Chondrocyte (in vitro differentiated cells): ENCODE results near the gene NTF3. TPM values are rescaled to one million over a fixed set of nuclear protein-coding genes. Genes with fewer than 3 reads are reported as not detected.

Experiments
- DNase-seq: peaks from one replicate; pipeline ENCODE4 v3.0.0; 2021; ENCODE audit warnings: mixed read lengths, low spot score
- H3K27ac Mint-ChIP-seq: one replicate; pipeline ENCODE4 v1.8.0; 2021; ENCODE audit warnings: mild to moderate bottlenecking, moderate library complexity, mixed read lengths; ENCODE audit not compliant: unreplicated experiment
- H3K27me3 Mint-ChIP-seq: 2 replicates; pipeline ENCODE4 v1.8.0; 2021; ENCODE audit warnings: low read depth, mixed read lengths
- H3K36me3 Mint-ChIP-seq: 2 replicates; pipeline ENCODE4 v1.8.0; 2021; ENCODE audit warnings: low read depth, mixed read lengths
- H3K4me1 Mint-ChIP-seq: 2 replicates; pipeline ENCODE4 v1.8.0; 2021; ENCODE audit warnings: low read depth, mild to moderate bottlenecking, mixed read lengths
- H3K4me3 Mint-ChIP-seq: one replicate; pipeline ENCODE4 v1.8.0; 2021; ENCODE audit warnings: mild to moderate bottlenecking, moderate library complexity, mixed read lengths; ENCODE audit not compliant: unreplicated experiment
- H3K9me3 Mint-ChIP-seq: 2 replicates; pipeline ENCODE4 v1.8.0; 2021; ENCODE audit warnings: low read depth, mixed read lengths
- total RNA-seq: library from RNA; stranded (reverse); gene quantifications from 3 replicates; pipeline ENCODE4 v1.2.1, GENCODE V29; 2021
- TF ChIP-seq, protein P1 (sequence below): fragments of 200-600 bp; sonication (generic); IDR thresholded peaks from 2 replicates; pipeline ENCODE4 v1.5.0; 2021; ENCODE audit warnings: antibody characterized with exemption, mild to moderate bottlenecking, moderate library complexity

The NTF3 gene
- total RNA-seq, 1 donor from 2014 or later, result 2.5 TPM

DNA sequence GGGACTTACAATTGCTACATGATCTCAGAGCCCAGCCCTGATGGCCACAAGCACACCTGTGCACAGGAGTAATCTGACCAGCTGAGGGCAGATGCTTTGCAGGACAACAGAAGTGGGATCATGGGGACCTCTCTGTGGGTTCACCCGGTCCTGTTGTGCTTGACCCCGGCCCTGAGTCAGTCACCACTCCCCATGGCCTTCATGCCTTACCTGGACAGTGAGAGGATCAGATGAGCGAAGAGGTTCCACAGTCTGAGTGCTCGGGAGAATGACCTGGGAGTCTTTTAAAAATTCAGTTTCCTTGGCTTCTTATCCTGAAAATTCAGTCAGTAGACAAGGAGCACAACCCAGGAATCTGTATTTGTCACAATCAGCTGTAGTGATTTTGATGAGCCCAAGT, 88.1 kb downstream of the NTF3 start:
- Mint-ChIP-seq H3K36me3 (no peaks in the 10 kb centered on the region), H3K4me3 (no peak overlapping the region), H3K27ac (no peak overlapping the region), H3K4me1 (no peaks in the 10 kb centered on the region), H3K27me3 (no peaks in the 10 kb centered on the region), H3K9me3 (no peaks in the 10 kb centered on the region)
- no peak for DNase-seq
- TF ChIP-seq, protein P1, sequence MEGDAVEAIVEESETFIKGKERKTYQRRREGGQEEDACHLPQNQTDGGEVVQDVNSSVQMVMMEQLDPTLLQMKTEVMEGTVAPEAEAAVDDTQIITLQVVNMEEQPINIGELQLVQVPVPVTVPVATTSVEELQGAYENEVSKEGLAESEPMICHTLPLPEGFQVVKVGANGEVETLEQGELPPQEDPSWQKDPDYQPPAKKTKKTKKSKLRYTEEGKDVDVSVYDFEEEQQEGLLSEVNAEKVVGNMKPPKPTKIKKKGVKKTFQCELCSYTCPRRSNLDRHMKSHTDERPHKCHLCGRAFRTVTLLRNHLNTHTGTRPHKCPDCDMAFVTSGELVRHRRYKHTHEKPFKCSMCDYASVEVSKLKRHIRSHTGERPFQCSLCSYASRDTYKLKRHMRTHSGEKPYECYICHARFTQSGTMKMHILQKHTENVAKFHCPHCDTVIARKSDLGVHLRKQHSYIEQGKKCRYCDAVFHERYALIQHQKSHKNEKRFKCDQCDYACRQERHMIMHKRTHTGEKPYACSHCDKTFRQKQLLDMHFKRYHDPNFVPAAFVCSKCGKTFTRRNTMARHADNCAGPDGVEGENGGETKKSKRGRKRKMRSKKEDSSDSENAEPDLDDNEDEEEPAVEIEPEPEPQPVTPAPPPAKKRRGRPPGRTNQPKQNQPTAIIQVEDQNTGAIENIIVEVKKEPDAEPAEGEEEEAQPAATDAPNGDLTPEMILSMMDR, result no peak

DNA sequence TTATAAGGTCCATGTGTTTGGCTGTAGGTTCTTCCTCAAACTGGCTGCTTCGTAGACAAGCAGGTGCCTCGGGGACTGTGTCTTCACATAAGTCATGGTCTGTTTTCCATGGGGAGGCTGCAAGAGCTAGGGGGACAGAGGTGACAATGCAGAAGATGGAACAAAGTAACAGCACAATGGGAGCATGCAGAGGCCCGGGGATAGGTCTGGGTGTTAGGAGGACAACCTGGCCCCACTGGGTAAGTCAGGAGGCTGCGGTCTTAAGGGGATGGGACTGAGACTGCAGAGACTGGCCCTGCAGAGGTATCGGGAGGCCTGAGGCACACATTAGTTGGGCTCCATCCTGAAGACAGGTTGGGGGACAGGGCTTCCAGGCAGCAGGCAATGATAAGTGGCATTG, 88.9 kb downstream of the NTF3 start:
- Mint-ChIP-seq H3K36me3 (no peaks in the 10 kb centered on the region), H3K9me3 (no peaks in the 10 kb centered on the region), H3K4me3 (no peak overlapping the region), H3K27ac (no peak overlapping the region), H3K4me1 (no peaks in the 10 kb centered on the region), H3K27me3 (no peaks in the 10 kb centered on the region)
- TF ChIP-seq, protein P1, result no peak
- DNase-seq, result no peak

DNA sequence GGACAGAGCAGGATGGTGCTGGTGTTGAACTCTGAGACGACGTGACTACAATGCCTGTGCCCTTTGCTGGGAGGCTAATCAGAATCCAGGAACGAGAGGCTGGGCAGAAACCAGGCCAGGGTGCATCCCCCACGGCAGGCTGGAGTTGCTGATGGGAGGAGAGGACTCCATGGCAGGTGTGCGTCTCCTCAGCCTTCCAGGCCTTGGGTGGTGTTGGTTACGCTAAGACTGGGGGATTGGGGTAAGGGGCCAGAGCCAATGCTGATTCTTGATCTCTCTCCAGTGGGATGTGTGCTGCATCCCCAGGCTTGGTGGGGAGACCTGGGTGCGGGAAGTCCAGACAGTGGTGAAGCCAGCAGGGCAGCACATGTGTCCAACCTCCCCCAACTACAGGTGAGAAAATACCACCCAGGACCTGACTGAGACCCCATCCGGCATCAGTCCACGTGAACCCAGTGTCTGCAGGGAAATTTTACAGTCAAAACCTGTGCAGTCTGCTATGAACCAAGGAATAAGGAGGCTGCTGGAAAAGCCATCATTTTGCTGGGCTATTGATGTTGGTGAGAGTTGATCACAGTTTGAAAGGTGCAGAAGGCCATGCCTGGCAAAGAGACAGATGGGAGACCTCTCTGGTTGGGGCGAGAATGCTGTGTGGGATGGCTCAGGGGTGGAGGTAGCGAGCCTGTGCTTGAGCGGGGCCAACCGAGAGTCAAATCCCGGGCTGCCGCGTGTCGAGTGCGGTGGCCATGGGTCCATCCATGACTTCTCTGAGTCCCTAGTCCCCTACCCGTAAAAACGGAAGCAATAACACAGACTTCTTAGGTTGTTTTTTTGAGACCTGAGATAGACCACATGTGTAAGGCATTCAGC, 89.8 kb downstream of the NTF3 start:
- no peaks in the 10 kb centered on the region for H3K4me1 Mint-ChIP-seq
- H3K4me3 Mint-ChIP-seq, result no peak overlapping the region
- no peaks in the 10 kb centered on the region for H3K36me3 Mint-ChIP-seq
- no peaks in the 10 kb centered on the region for H3K9me3 Mint-ChIP-seq
- DNase-seq, result no peak
- no peaks in the 10 kb centered on the region for H3K27me3 Mint-ChIP-seq
- TF ChIP-seq, protein P1, result no peak
- peak overlapping the region; percentile 5 for H3K27ac Mint-ChIP-seq

DNA sequence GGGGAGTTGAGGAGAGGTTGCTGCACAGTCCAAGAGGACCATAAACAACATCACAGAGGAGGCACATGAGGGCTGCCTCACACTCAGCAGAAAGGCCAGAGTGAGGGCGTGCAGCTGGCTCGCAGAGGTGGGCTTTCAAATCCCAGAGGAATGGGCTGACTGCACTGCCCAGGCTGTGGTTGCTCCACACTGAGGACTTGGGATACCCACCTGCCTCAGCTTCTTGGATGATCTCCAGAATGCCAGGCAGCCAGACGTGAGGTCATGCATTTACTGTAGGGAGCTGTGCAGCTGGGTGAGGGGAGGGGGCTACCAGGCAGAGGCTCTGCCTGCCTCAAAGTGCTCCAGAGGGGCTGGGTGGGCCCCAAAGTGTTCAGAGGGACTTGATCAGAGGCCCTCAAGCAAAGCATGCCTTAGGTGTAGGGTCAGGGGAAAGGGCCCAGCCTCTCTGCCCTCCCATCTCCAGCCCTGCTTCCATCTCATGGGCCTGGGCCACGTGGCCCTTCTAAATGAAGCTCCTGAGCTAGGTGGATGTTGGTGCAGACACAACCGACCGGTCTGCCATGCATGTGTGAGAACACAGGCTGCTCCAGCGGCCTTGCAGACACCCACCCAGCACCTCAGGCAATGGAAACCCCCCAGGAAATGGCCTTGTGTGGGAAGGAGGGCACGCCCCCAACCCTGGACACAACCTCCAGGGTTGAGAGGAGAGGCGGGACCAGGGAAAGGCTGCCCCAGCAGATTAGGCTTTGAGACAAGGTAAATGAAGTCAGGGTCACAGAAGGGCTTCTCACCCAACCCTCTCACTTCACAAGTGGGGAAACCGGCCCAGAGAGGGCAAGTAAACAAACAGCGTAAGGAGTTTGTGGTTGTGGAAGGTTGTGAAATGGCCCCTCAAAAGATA, 90.8 kb downstream of the NTF3 start:
- Mint-ChIP-seq H3K36me3 (no peaks in the 10 kb centered on the region), H3K27ac (no peak overlapping the region), H3K4me3 (no peak overlapping the region), H3K27me3 (no peaks in the 10 kb centered on the region), H3K9me3 (no peaks in the 10 kb centered on the region), H3K4me1 (no peaks in the 10 kb centered on the region)
- TF ChIP-seq, protein P1, result no peak
- no peak for DNase-seq

DNA sequence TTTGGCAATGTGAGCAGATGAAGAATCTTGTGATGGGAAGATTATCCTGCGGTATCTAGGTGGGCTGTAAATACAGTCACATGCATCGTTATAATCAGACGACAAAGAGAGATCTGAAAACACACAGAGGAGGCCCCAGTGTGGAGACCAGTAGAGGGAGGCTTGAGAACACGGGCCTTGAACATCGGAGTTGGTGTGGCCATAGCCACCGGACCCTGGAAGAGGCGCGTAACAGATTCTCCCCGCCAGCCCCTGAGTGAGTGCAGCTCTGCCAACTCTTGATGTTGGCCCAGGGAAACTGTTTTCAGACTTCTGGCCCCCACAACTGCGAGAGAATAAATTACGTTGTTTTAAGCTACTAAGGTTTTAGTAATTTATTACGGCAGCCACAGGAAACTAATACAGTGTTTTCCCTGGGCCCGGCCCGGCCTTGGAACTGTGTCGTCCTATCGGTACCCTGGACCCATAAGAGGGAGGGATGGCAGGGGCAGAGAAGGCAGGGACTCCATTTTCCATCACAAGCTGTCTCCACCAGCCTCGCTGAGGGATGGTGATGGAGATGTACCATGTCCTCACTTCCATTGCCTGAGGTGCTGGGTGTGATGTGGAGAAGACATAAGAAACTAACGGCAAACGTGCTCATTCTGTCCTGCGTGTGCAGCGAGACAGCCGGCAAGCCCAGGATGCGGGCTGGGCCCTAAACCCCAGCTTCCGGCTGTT, 91.6 kb downstream of the NTF3 start:
- Mint-ChIP-seq H3K9me3 (no peaks in the 10 kb centered on the region), H3K36me3 (no peaks in the 10 kb centered on the region), H3K4me1 (no peaks in the 10 kb centered on the region), H3K27ac (no peak overlapping the region), H3K27me3 (no peaks in the 10 kb centered on the region), H3K4me3 (no peak overlapping the region)
- TF ChIP-seq, protein P1, result no peak
- no peak for DNase-seq
